Loucy (cell line): Measurements from ENCODE around the gene GABPA.

Experiments used
- EZH2phosphoT487 ChIP-seq: fragments of 200-600 bp; IDR thresholded peaks from 2 replicates; pipeline ENCODE4 v1.6.1; 2018; ENCODE audit warnings: antibody characterized with exemption, mild to moderate bottlenecking, moderate library complexity, borderline replicate concordance
- TF ChIP-seq, protein P1 (sequence below): fragments of 200-600 bp; sonication (generic); conservative IDR thresholded peaks from 2 replicates; pipeline ENCODE4 v1.5.1; 2014; ENCODE audit warnings: mild to moderate bottlenecking, antibody characterized with exemption, low read length

GRCh38 chr21:25760677-25761076 lies 25.9 kb downstream of the GABPA start:
- TF ChIP-seq, protein P1, sequence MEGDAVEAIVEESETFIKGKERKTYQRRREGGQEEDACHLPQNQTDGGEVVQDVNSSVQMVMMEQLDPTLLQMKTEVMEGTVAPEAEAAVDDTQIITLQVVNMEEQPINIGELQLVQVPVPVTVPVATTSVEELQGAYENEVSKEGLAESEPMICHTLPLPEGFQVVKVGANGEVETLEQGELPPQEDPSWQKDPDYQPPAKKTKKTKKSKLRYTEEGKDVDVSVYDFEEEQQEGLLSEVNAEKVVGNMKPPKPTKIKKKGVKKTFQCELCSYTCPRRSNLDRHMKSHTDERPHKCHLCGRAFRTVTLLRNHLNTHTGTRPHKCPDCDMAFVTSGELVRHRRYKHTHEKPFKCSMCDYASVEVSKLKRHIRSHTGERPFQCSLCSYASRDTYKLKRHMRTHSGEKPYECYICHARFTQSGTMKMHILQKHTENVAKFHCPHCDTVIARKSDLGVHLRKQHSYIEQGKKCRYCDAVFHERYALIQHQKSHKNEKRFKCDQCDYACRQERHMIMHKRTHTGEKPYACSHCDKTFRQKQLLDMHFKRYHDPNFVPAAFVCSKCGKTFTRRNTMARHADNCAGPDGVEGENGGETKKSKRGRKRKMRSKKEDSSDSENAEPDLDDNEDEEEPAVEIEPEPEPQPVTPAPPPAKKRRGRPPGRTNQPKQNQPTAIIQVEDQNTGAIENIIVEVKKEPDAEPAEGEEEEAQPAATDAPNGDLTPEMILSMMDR, result no peak
- no peak for TF ChIP-seq EZH2phosphoT487
